ENCODE results near the gene ALG11.

DNA sequence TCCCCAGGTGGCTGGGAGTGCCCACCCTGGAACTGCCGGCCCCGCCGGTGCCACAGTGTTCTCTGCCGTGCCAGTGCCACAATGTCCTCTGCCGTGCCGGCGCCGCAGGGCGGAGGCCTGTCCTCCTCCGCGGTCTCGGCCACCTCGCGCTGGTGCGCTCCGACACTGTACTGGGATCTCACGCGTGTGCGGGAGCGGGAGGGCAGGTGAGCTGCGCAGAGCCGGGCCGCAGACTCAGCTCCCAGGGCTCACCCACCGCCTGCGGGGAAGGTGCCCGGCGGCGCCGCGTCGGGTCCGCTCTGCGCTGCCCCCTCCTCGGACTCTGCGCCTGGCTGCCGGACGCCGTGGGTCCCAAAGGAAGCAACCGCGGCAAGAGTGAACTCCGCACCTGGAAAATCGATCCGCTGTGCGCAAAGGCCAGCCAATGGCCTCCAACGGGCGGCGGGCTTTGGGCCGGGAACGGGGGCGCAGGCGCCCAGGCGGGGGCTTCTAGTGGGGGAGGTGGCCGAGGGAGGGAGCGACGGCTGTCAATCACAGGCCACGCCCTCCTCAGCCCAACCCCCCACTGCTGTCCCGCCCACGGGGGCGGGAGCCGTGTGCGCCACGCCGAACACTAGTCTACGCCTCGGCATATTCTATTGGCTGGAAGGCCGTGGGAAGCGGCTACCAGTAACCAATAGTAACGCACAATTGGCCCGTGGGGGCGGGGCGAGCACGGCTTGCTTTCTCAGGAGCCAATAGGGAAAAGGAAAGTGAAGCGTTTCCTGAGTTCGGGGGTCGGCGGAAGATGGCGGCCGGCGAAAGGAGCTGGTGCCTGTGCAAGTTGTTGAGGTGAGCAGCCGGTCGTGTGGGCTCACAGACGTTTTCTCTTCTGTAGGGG is at the start of gene ALG11:
- peak; percentile 90 for TF ChIP-seq POLR2A (IDR thresholded peaks at IDR 0.05; ENCODE audit: low read depth, low read length)
- peak; percentile 82; the same call in 1 of the 2 replicates for TF ChIP-seq TAF1 (IDR thresholded peaks at IDR 0.05; ENCODE audit: borderline replicate concordance, low read depth, low read length)

Measured in GM12892 (cell line).